CD14-positive monocyte (primary cell): ENCODE results near the gene ZNF417. TPM values are rescaled to one million over a fixed set of nuclear protein-coding genes. Genes with fewer than 3 reads are reported as not detected.

ENCODE experiments used
- DNase-seq, 3 donors: peaks; one replicate each; pipeline ENCODE4 v3.0.0-alpha.2; 2011 to 2022
- H2AFZ ChIP-seq: 2 replicates; pipeline ENCODE4 v1.6.0; 2012; ENCODE audit warnings: mild to moderate bottlenecking, low read depth, low read length, inconsistent platforms; ENCODE audit not compliant: insufficient read depth, poor library complexity, severe bottlenecking
- H3K27ac ChIP-seq, 2 donors: 1 replicate in 1 of 2; 2 replicates in 1 of 2; pipeline ENCODE4 v1.5.1; 2012 to 2013; ENCODE audit warnings: low read length in 2 of 2, control low read depth in 1 of 2, inconsistent platforms in 1 of 2, low read depth in 1 of 2, mild to moderate bottlenecking in 1 of 2
- H3K27me3 ChIP-seq, 2 donors: one replicate each; pipeline versions ENCODE4 v1.6.0 to v1.6.1; 2011 to 2013; ENCODE audit warnings: low read length in 2 of 2; ENCODE audit not compliant: control insufficient read depth in 2 of 2, insufficient read depth in 2 of 2
- H3K36me3 ChIP-seq, 2 donors: replicated peaks in 1 of 2; 1 replicate in 1 of 2; 2 replicates in 1 of 2; pipeline versions ENCODE4 v1.5.1 to v1.6.1; 2012 to 2013; ENCODE audit warnings: low read length in 2 of 2, control low read depth in 1 of 2, inconsistent platforms in 1 of 2, mild to moderate bottlenecking in 1 of 2; ENCODE audit not compliant: insufficient read depth in 2 of 2, control insufficient read depth in 1 of 2
- H3K4me1 ChIP-seq, 2 donors: 1 replicate in 1 of 2; 2 replicates in 1 of 2; pipeline versions ENCODE4 v1.5.1 to v1.6.1; 2012 to 2013; ENCODE audit warnings: low read length in 2 of 2, control low read depth in 1 of 2, inconsistent platforms in 1 of 2, mild to moderate bottlenecking in 1 of 2, moderate library complexity in 1 of 2; ENCODE audit not compliant: insufficient read depth in 2 of 2, control insufficient read depth in 1 of 2
- H3K4me2 ChIP-seq: replicated peaks from 2 replicates; pipeline ENCODE3; 2012; ENCODE audit warnings: low read length, moderate library complexity, mild to moderate bottlenecking; ENCODE audit not compliant: poor library complexity, severe bottlenecking; ENCODE audit errors: extremely low read depth
- H3K4me3 ChIP-seq, 3 experiments: fragments of 200-600 bp in 1 of 3; sonication (generic) in 1 of 3; replicated peaks in 1 of 3; 1 replicate in 2 of 3; 2 replicates in 1 of 3; pipeline ENCODE4 v1.5.1; 2011 to 2013; ENCODE audit warnings: low read length in 3 of 3, mild to moderate bottlenecking in 3 of 3, control low read depth in 2 of 3, low read depth in 2 of 3, inconsistent platforms in 1 of 3, moderate library complexity in 1 of 3
- H3K79me2 ChIP-seq: 2 replicates; pipeline ENCODE4 v1.6.0; 2012; ENCODE audit warnings: mild to moderate bottlenecking, control low read depth, inconsistent platforms, low read length, moderate library complexity; ENCODE audit not compliant: insufficient read depth
- H3K9ac ChIP-seq: 2 replicates; pipeline ENCODE4 v1.6.0; 2017; ENCODE audit warnings: low read length, mild to moderate bottlenecking; ENCODE audit not compliant: insufficient read depth, poor library complexity, severe bottlenecking
- H3K9me3 ChIP-seq, 2 donors: replicated peaks in 1 of 2; 1 replicate in 1 of 2; 2 replicates in 1 of 2; pipeline versions ENCODE4 v1.5.1 to v1.6.1; 2012 to 2013; ENCODE audit warnings: low read length in 2 of 2, control low read depth in 1 of 2; ENCODE audit not compliant: control insufficient read depth in 1 of 2, insufficient read depth in 1 of 2
- H4K20me1 ChIP-seq: 2 replicates; pipeline ENCODE4 v1.6.0; 2012; ENCODE audit warnings: mild to moderate bottlenecking, low read length, control low read depth, moderate library complexity; ENCODE audit not compliant: insufficient read depth
- H3K27ac Mint-ChIP-seq, 7 donors: one replicate each; pipeline ENCODE4 v1.8.0; 2020; ENCODE audit warnings: mild to moderate bottlenecking in 7 of 7, mixed read lengths in 7 of 7, moderate library complexity in 6 of 7, inconsistent platforms in 2 of 7
- H3K27me3 Mint-ChIP-seq, 3 donors: one replicate each; pipeline ENCODE4 v1.8.0; 2021 to 2022; ENCODE audit warnings: low read depth in 3 of 3, mild to moderate bottlenecking in 3 of 3, mixed read lengths in 3 of 3, moderate library complexity in 3 of 3, inconsistent platforms in 1 of 3
- H3K36me3 Mint-ChIP-seq, 2 donors: one replicate each; pipeline ENCODE4 v1.8.0; 2020; ENCODE audit warnings: mixed read lengths in 2 of 2, inconsistent platforms in 1 of 2, mild to moderate bottlenecking in 1 of 2
- H3K4me1 Mint-ChIP-seq: one replicate; pipeline ENCODE4 v1.8.0; 2020; ENCODE audit warnings: mild to moderate bottlenecking, mixed read lengths
- H3K4me3 Mint-ChIP-seq, 2 donors: one replicate each; pipeline ENCODE4 v1.8.0; 2020; ENCODE audit warnings: mild to moderate bottlenecking in 2 of 2, mixed read lengths in 2 of 2, moderate library complexity in 1 of 2
- H3K9me3 Mint-ChIP-seq, 7 donors: one replicate each; pipeline ENCODE4 v1.8.0; 2020 to 2022; ENCODE audit warnings: mixed read lengths in 7 of 7, mild to moderate bottlenecking in 6 of 7, moderate library complexity in 6 of 7, inconsistent platforms in 2 of 7
- CTCF ChIP-seq: fragments of 200-600 bp; IDR thresholded peaks from one replicate; pipeline ENCODE4 v1.8.0; 2022; ENCODE audit warnings: antibody characterized with exemption, mild to moderate bottlenecking
- WGBS: methylation state at CpG from one replicate; pipeline ENCODE4 v1.1.5; 2013; ENCODE audit warnings: missing lambda C conversion rate; ENCODE audit not compliant: insufficient coverage; 5-methylcytosine and 5-hydroxymethylcytosine counted together
- intact Hi-C, 2 donors: fragments of 100-400 bp; cut with micrococcal nuclease; formaldehyde crosslinking; loops; one replicate each; pipeline versions ENCODE4 v1.15.0 to v1.15.1; 2023
- polyA plus RNA-seq, 3 donors: library from polyadenylated mRNA; depleted of rRNA in 1 of 3; unstranded in 2 of 3; stranded (reverse) in 1 of 3; fragments of 300-500 nt in 2 of 3; fragments of >200 nt in 1 of 3; fragmentation: Illumina TruSeq in 2 of 3; gene quantifications; 1 replicate in 2 of 3; 2 replicates in 1 of 3; pipeline ENCODE4 v1.2.3, GENCODE V29; 2012 to 2021

ZNF417 gene
- polyA plus RNA-seq, 3 donors, result 0.39 to 6.8 (median 0.70) TPM

GRCh38 chr19:57927587-57927986 lies 11.2 kb upstream of the ZNF417 start:
- 97% methylated on average over 4 of the region's 4 CpGs for WGBS
- H3K27me3 Mint-ChIP-seq, result peaks cover 0 to 2% (median 0%) of the 10 kb centered on the region in 3 donors
- H3K4me3 Mint-ChIP-seq, result no peak overlapping the region
- H3K9me3 Mint-ChIP-seq, result peaks cover 51 to 99% (median 96%) of the 10 kb centered on the region in 7 donors
- no peaks in the 10 kb centered on the region for H3K4me1 Mint-ChIP-seq
- TF ChIP-seq CTCF, result no peak
- peaks cover 93 to 95% of the 10 kb centered on the region in 2 donors for H3K9me3 ChIP-seq
- no peak overlapping the region for H3K27ac Mint-ChIP-seq
- no peak overlapping the region for H3K4me2 ChIP-seq
- no peaks in the 10 kb centered on the region for H3K79me2 ChIP-seq
- no peak overlapping the region for H2AFZ ChIP-seq
- H3K4me3 ChIP-seq, result peak overlapping the region in 1 of 3 experiments; percentile 4
- no peak overlapping the region for H3K9ac ChIP-seq
- H3K27ac ChIP-seq, result no peak overlapping the region
- no peaks in the 10 kb centered on the region for H4K20me1 ChIP-seq
- DNase-seq, result no peak
- H3K4me1 ChIP-seq, result no peaks in the 10 kb centered on the region
- no peaks in the 10 kb centered on the region for H3K27me3 ChIP-seq
- H3K36me3 Mint-ChIP-seq, result peaks cover 25 to 38% of the 10 kb centered on the region in 2 donors
- H3K36me3 ChIP-seq, result peaks cover 2 to 36% of the 10 kb centered on the region in 2 donors
- intact Hi-C loops, result no loop called here

- intact Hi-C loops, result loop anchor here (10.0 kb wide), 2 partner anchors 150 to 240 kb away; partner anchors contain the start of genes ZNF329 (in 1 of the 2) and ZNF586 (in 1 of the 2)
- H3K27ac ChIP-seq, result no peak overlapping the region
- Mint-ChIP-seq H3K27me3 (peaks cover 0 to 4% (median 0%) of the 10 kb centered on the region in 3 donors), H3K36me3 (peaks cover 39 to 59% of the 10 kb centered on the region in 2 donors), H3K27ac (peak overlapping the region in 1 of 7 donors; percentile 51), H3K4me1 (peaks cover 21% of the 10 kb centered on the region), H3K4me3 (no peak overlapping the region), H3K9me3 (peaks cover 2 to 56% (median 39%) of the 10 kb centered on the region in 7 donors)
- no peaks in the 10 kb centered on the region for H4K20me1 ChIP-seq
- DNase-seq, result no peak
- peaks cover 15 to 17% of the 10 kb centered on the region in 2 donors for H3K4me1 ChIP-seq
- WGBS, result 100% methylated on average over 1 of the region's 3 CpGs
- H3K9ac ChIP-seq, result no peak overlapping the region
- H3K27me3 ChIP-seq, result no peaks in the 10 kb centered on the region
- peaks cover 0 to 25% of the 10 kb centered on the region in 2 donors for H3K9me3 ChIP-seq
- H3K79me2 ChIP-seq, result peaks cover 37% of the 10 kb centered on the region
- no peak for TF ChIP-seq CTCF
- H3K4me2 ChIP-seq, result no peak overlapping the region
- no peak overlapping the region for H2AFZ ChIP-seq
- H3K36me3 ChIP-seq, result peaks cover 21 to 41% of the 10 kb centered on the region in 2 donors
- H3K4me3 ChIP-seq, result no peak overlapping the region
Observed at GRCh38 chr19:57914531-57914930, 1.9 kb downstream of the ZNF417 start.
